K562 (cell line): ENCODE results near the gene FMNL2. TPM values are rescaled to one million over a fixed set of nuclear protein-coding genes. Genes with fewer than 3 reads are reported as not detected.

Experiments
- polyA plus RNA-seq, 8 experiments: library from polyadenylated mRNA; depleted of rRNA in 4 of 8; stranded (reverse) in 5 of 8; unstranded in 3 of 8; fragments of >200 nt; fragmentation: Nextera tagmentation in 2 of 8; fragmentation: Illumina TruSeq in 1 of 8; extraction: Ambion mirVana in 2 of 8; extraction: Trizol in 1 of 8; gene quantifications; 2 replicates each; pipeline versions ENCODE4 v1.2.1 to v1.2.3, GENCODE V29; 2011 to 2014; ENCODE audit warnings: inconsistent platforms in 1 of 8, missing spikeins in 1 of 8
- total RNA-seq, 7 experiments: library from RNA; depleted of rRNA in 6 of 7; stranded (reverse); fragments of >200 nt in 6 of 7; fragmentation: Illumina TruSeq in 2 of 7; extraction: Trizol in 2 of 7; gene quantifications; 2 replicates each; pipeline versions ENCODE4 v1.2.1 to v1.2.3, GENCODE V29; 2011 to 2021; ENCODE audit warnings: low replicate concordance in 1 of 7
- TF ChIP-seq, protein P1 (sequence below), 2 experiments: fragments of 450-650 bp; IDR thresholded peaks; 2 replicates each; pipeline ENCODE4 v1.6.1; 2016; ENCODE audit warnings: mild to moderate bottlenecking in 2 of 2, borderline replicate concordance in 1 of 2, low read depth in 1 of 2, moderate library complexity in 1 of 2

FMNL2 gene
- total and polyA plus RNA-seq, 9 of the 15 experiments (the other 6 are each of a cell fraction or from before 2014, with no cell fraction given) = 0.15 to 0.49 (median 0.24) TPM; not detected in 1

DNA sequence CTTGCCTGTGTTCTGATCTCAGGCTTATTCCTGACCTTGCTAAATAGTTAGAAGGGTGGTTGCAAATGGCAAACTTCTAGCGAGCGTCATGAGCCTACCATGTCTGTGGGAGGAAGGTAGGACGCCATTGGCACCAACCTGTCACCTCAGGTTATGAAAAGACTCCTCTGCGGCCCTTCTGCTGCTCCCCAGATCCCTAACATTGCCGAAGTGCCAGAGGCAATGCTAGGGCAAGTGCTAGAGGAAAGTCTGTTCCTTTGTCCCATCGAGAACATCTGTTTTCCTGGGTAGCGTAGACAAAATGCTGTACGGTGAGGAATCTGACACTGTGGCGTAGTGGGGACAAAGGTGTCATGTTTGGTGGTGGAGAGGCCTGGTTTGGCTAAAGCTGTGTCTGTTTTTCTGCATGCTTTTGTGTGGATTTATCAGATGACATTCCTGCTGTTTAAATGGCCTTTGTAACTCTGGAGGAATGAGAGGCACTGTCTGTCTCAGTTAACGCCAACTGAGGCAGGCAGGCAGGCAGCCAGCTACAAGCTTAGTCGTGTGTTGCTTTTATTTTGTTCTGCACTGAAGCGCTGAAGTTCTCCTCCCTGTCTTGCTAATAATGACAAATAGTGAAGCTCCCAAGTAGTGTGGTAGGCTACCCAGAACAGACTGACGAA lies 288.2 kb downstream of the FMNL2 start (continued):
- TF ChIP-seq, protein P1, sequence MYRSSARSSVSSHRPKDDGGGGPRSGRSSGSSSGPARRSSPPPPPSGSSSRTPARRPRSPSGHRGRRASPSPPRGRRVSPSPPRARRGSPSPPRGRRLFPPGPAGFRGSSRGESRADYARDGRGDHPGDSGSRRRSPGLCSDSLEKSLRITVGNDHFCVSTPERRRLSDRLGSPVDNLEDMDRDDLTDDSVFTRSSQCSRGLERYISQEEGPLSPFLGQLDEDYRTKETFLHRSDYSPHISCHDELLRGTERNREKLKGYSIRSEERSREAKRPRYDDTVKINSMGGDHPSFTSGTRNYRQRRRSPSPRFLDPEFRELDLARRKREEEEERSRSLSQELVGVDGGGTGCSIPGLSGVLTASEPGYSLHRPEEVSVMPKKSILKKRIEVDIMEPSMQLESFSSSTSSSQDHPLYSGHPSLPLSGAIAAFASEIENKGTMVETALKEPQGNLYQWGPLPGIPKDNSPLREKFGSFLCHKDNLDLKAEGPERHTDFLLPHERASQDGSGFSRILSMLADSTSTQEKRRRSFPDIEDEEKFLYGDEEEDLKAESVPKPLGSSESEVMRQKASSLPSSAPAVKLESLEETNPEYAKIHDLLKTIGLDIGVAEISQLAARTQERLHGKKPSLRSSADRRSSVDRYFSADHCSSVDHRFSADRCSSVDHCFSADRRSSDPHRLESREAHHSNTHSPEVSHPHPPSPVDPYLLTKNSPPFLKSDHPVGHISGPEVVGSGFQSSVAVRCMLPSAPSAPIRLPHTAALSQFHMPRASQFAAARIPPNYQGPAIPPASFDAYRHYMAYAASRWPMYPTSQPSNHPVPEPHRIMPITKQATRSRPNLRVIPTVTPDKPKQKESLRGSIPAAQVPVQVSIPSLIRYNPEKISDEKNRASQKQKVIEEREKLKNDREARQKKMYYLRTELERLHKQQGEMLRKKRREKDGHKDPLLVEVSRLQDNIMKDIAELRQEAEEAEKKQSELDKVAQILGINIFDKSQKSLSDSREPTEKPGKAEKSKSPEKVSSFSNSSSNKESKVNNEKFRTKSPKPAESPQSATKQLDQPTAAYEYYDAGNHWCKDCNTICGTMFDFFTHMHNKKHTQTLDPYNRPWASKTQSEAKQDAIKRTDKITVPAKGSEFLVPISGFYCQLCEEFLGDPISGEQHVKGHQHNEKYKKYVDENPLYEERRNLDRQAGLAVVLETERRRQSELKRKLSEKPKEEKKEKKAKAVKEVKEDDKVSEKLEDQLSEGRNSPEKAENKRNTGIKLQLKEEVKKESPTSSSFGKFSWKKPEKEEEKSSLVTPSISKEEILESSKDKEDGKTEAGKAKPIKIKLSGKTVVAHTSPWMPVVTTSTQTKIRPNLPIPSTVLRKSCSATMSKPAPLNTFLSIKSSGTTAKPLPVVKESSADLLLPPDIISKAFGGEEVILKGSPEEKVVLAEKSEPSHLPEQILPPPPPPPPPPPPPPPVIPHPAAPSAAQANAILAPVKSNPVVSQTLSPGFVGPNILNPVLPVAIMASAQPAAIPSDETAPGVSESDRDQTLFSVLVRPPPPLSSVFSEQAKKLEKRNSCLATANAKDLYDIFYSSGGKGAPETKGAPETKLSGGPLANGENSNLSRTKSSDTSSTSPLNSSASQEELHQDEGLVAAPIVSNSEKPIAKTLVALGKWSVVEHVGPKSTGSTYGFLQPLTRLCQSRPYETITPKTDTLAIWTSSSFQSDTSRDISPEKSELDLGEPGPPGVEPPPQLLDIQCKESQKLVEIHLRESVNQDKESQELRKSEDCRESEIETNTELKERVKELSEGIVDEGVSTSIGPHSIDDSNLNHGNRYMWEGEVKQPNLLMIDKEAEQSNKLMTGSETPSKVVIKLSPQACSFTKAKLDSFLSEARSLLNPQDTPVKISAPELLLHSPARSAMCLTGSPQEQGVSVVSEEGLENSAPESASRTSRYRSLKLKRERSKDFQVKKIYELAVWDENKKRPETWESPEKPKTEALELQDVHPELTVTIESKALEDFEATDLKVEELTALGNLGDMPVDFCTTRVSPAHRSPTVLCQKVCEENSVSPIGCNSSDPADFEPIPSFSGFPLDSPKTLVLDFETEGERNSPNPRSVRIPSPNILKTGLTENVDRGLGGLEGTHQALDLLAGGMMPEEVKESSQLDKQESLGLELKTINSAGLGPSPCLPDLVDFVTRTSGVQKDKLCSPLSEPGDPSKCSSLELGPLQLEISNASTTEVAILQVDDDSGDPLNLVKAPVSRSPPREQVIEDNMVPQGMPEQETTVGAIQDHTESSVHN (IDR thresholded peaks at IDR 0.05; ENCODE audit: borderline replicate concordance in 1 of 2, low read depth in 1 of 2) = no peak
